ENCODE data around the gene HOXD9.

Gene HOXD9

GRCh38 chr2:176140513-176141317 is 18.2 kb downstream of the HOXD9 start:
- DNase-seq, result peak; percentile 33

- no peak for DNase-seq
These were observed 19.8 kb downstream of the HOXD9 start for GRCh38 chr2:176142281-176142680.

DNA sequence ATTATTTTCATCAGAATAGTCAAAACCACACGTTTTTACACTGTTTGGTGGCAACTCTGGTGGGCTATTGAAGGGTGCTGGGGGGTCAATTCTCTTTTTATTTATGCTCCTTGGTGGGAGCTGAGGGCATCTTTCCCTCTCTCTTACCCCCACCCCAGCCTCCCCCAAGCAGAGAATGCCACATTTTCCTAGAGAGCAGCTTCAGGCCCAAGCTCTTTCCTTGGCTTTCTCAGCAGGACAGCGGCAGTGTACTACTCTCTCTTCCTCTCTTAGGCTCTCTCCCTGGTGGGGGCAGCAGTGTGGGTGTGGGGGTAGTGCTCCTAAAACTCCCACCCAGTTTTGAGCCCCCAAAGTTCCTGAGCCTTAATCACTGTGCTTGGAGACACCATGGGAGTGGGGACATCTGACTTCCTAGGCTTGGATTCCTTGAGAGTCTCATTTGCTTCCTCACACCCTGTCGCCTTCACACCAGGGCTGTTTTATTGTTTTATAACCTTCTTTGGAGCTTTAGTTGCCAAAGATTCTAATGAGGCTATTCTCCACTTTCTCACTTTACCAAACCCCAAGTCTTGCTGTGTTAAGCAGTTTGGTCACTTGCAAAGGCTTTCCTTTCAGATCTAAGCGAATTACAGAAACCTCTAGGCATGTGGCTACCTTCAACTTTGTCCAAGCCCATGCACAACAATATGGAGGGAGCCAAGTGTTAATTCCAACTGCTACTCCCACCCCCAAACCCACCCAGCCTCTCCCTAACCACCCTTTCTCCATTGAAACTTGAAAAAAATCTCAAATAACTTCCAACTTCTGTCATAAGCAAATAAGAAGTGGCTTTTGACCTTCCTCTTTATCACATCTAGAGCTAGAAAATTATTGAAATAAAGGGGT is 22.8 kb downstream of the HOXD9 start:
- no peak for DNase-seq

GRCh38 chr2:176146101-176146500 is 23.6 kb downstream of the HOXD9 start:
- DNase-seq, result no peak

- no peak for DNase-seq
These were observed 24.1 kb downstream of the HOXD9 start for GRCh38 chr2:176146645-176147044.

DNA sequence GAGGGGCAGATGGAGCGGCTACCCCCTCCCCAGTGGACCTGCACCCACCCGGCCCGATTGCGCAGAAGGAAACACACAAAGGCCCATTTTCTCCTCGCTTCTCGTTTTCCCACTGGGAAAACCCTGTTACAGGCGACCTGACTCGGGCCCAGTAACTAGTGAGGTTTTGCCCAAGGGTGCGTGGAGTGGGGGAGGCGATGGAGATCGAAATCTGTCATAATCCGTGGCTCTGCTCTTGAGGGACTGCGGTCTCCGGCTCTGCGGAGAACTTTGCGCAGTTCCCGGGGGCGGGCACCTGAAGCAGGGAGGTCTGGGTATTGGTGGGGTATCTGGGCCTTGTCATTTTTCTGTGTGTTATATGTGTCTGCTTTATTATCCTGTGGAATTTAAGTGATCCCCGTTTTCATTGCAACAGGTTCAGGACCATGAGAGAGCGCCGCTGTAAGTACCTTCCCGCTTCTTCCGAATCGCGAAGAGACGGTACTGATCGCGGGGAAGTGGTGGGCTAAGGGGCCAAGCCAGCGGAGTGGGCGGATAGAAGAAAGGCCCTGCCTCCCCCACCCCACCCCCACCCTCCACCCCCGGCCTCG is 24.8 kb downstream of the HOXD9 start:
- DNase-seq, result no peak

GRCh38 chr2:176147800-176148496 is 25.4 kb downstream of the HOXD9 start:
- DNase-seq, result no peak

DNA sequence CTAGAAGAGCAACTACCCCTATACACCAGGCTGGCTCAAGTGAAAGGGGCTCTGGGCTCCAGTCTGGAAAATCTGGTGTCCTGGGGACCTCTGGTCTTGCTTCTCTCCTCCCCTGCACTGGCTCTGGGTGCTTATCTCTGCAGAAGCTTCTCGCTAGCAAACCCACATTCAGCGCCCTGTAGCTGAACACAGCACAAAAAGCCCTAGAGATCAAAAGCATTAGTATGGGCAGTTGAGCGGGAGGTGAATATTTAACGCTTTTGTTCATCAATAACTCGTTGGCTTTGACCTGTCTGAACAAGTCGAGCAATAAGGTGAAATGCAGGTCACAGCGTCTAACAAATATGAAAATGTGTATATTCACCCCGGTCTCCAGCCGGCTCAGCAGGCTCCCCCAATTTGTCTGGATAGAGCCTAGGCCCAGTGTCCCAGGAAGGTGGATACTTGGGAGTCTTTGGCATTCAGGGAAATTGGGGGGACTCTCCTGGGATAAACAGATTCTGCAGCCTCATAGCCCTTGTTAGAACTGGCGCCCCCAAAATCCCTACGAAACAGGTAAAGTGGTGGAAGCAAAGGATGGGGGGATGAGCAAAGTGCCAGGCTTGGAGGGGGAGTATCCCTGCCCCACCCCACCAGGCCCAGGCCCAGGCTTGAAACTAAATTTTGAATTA is 26.4 kb downstream of the HOXD9 start:
- no peak for DNase-seq

DNA sequence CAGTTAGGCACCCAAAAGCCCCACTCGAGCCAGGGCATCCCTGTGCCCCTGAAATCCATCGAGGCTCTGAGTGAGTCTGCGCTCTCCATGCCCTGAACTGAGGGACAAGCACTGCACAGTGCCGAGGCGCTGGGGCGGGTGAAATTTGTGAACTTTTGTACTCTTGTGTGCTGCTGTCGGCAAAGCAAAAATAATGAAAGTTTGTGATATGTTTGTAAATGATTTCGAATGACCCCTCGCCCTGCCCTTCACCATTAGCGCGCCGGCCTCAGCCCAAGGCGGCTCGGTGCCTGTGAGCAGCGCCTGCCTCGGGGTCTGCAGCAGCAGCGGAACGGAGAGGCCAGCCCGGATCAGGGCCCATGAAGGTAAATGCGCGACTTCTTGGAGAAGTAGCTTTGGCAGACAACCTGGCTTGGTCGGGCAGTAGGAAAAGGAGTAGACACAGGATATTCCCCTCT is 27.0 kb downstream of the HOXD9 start:
- no peak for DNase-seq

GRCh38 chr2:176149939-176150583 is 27.5 kb downstream of the HOXD9 start:
- no peak for DNase-seq

- DNase-seq, result no peak
These were observed 28.3 kb downstream of the HOXD9 start for GRCh38 chr2:176150584-176151441.

- no peak for DNase-seq
These were observed 29.1 kb downstream of the HOXD9 start, which contains the start of gene HOXD4 for GRCh38 chr2:176151442-176152287. HOXD4 (plus strand) TSS chr2:176151550; CDS start chr2:176151634, 84 bp downstream.

- DNase-seq, result no peak
These were observed 30.0 kb downstream of the HOXD9 start for GRCh38 chr2:176152350-176153181.

- DNase-seq, result no peak
These were observed 32.2 kb downstream of the HOXD9 start for GRCh38 chr2:176154576-176155252.

DNA sequence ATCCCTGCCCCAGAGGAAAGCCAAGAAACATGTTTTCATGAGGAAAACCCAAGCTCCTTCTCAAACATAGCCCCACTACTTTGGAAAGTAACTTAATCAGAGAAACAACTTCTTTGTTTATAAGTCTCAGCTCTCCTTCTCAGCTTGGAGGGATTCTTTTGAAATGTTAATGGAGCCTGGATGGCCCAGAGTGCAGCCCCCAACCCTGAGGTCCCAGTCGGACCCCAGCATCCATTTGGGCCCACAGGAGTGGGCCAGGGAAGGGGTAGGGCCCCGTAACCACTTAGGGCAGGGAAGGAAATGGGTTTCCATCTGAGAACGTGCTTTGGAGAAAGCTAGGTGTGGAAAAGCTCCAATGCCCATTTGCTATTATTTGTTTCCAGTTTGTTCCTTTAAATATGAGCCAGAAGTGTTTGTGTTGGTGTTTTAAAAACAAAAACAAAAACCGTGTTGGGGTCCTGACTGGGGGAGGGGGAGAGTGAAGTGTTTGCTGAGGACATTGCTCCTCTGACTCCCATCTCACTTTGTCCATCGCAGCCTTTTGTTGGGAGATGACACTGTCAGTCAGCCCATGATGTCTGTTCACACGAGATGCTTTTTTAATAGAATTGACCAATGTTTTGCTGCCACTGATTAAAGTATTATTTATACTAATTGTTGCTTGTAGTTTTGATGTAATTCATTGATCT is 33.0 kb downstream of the HOXD9 start:
- DNase-seq, result no peak

GRCh38 chr2:176156301-176156806 is 33.8 kb downstream of the HOXD9 start:
- DNase-seq, result no peak

DNA sequence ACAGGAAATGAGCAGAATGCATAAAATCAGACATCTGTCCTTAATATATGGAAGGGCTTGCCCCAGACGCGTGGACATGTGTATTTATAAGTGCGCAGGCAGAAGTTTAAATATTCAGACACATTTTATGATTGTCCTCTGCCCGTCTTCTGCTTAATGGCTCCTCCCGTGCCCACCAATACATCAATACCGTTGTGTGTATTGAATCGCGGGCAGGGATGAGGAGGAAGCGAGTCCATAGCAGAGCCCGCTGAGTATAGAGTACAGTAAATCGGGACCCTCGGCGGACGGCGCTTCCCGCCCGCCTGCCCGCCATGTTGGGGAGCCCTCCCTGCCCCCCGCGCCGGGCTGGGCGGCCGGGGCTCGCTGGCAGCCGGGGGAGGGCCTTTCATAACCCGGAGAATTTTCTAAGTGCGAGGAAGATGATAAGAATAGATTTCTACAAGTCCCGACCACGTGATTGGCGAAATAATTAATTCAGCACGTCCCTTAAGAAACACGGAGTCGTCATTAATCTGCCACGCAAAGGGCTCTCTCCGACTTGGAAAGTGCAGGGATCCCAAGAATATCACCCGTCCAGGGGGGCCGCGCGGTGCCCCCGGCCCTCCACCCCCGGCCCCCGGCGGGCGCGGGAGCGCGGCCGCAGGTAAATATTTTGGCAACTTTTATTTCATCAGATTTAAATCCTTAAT is 34.4 kb downstream of the HOXD9 start, which contains the start of gene HOXD3:
Gene HOXD3 (plus strand): TSS at position 501 of the 692 bp plus-strand sequence. CDS start 11,808 bp downstream, outside the sequence.
- peak; percentile 17 for DNase-seq

All from NCI-H446 treated with DMSO at 0.1 percent for 48 hours (cell line).